Adrenal gland (tissue), 12 donors: ENCODE data around the gene DNASE1L3. TPM values are rescaled to one million over a fixed set of nuclear protein-coding genes. Genes with fewer than 3 reads are reported as not detected.
A peak's percentile ranks its signal among the peaks of the same experiment; 100 is the strongest.

ENCODE experiments used
- DNase-seq, 7 donors: peaks; one replicate each; pipeline ENCODE4 v3.0.0-alpha.2; 2019 to 2020
- H3K27ac ChIP-seq, 5 donors: fragments of 200-600 bp; sonication (generic) in 4 of 5; 1 replicate in 3 of 5; 2 replicates in 2 of 5; pipeline versions ENCODE4 v1.5.1 to v1.8.0; 2016 to 2020; ENCODE audit warnings: mild to moderate bottlenecking in 1 of 5
- H3K27me3 ChIP-seq: fragments of 200-600 bp; 2 replicates; pipeline ENCODE4 v1.8.0; 2021
- H3K36me3 ChIP-seq, 2 donors: fragments of 200-600 bp; replicated peaks in 1 of 2; 1 replicate in 1 of 2; 2 replicates in 1 of 2; pipeline versions ENCODE4 v1.5.1 to v1.8.0; 2018 to 2022
- H3K4me1 ChIP-seq, 2 donors: fragments of 200-600 bp; replicated peaks in 1 of 2; 1 replicate in 1 of 2; 2 replicates in 1 of 2; pipeline versions ENCODE4 v1.5.1 to v1.8.0; 2018 to 2021
- H3K4me3 ChIP-seq, 4 donors: fragments of 200-600 bp; sonication (generic) in 3 of 4; one replicate each; pipeline ENCODE4 v1.5.1; 2016 to 2018
- H3K9me3 ChIP-seq, 3 donors: fragments of 200-600 bp; sonication (generic) in 1 of 3; replicated peaks in 1 of 3; 1 replicate in 2 of 3; 2 replicates in 1 of 3; pipeline versions ENCODE4 v1.5.1 to v1.8.0; 2016 to 2021
- POLR2A ChIP-seq, 2 donors: fragments of 450-650 bp; IDR thresholded peaks; one replicate each; pipeline ENCODE4 v1.6.1; 2017; ENCODE audit warnings: antibody characterized with exemption in 2 of 2, mild to moderate bottlenecking in 2 of 2, moderate library complexity in 1 of 2
- WGBS, 4 donors: extraction: QIAGEN DNeasy Blood & Tissue Kit in 2 of 4; methylation state at CpG; one replicate each; pipeline versions ENCODE4 v1.1.5 to v1.1.7; 2013 to 2017; 5-methylcytosine and 5-hydroxymethylcytosine counted together
- intact Hi-C, 2 donors: fragments of 100-400 bp; cut with DNase I; formaldehyde crosslinking; loops; one replicate each; pipeline versions ENCODE4 v1.14.1 to v1.15.0; 2022 to 2023
- polyA plus RNA-seq, 3 donors: library from polyadenylated mRNA; stranded (reverse); fragments of 200-250 nt in 2 of 3; fragments of 350-450 nt in 1 of 3; fragmentation: Illumina TruSeq in 1 of 3; extraction: RNeasy Lipid Tissue Mini Kit (QIAGEN cat#74804) in 1 of 3; gene quantifications; one replicate each; pipeline ENCODE4 v1.2.3, GENCODE V29; 2013 to 2014
- total RNA-seq, 9 donors: library from RNA; depleted of rRNA in 4 of 9; stranded (reverse); fragments of >200 nt in 4 of 9; fragments of 120-200 nt in 1 of 9; fragmentation: NEBNext Ultra II Directional in 1 of 9; extraction: Animal tissue kit (Norgen Biotek cat#: 25700) in 1 of 9; gene quantifications; one replicate each; pipeline versions ENCODE4 v1.1.0 to v1.2.4, GENCODE V29; 2013 to 2023
- TF ChIP-seq, protein P1 (sequence below), 6 experiments: fragments of 450-650 bp in 4 of 6; fragments of 200-600 bp in 2 of 6; sonication (generic) in 1 of 6; IDR thresholded peaks; 1 replicate in 5 of 6; 2 replicates in 1 of 6; pipeline versions ENCODE4 v1.5.1 to v1.8.0; 2016 to 2021; ENCODE audit warnings: antibody characterized with exemption in 6 of 6, mild to moderate bottlenecking in 2 of 6, moderate library complexity in 1 of 6
- donor health status: healthy with polysubstance abuse.
- donor health status: Bipolar disorder and iron deficiency.
- donor health status: DM: yes; HTN: yes; CAD: no.
- donor health status: DM: no; HTN: no; CAD: no.
- donor health status: DM: no; HTN: no; CAD: no.
- donor health status: DM: yes; HTN: yes; CAD: no.

The DNASE1L3 gene
- total and polyA plus RNA-seq, 12 donors = 23.8 to 83.9 (median 55.3) TPM

DNA sequence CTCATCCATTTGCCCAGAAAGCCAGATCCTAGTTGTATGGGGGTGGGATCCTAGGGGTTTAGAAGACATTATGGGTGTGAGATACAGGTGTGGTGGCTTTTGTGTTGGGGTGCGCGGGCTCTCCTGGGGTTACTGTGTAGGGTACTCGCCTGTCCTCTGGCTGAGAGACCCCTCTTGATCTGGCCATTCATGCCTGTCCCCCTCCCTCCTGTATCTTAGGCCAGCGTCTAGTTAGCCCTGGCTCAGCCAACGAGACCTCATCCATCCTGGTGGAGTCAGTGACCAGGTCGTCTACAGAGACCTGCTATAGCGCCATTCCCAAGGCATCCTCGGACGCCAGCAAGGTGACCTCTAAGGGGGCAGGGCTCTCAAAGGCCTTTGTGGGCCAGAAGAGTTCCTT is 41.4 kb downstream of the DNASE1L3 start:
- no peak overlapping the region for H3K4me3 ChIP-seq
- H3K4me1 ChIP-seq = peaks cover 0 to 8% of the 10 kb centered on the region in 2 donors
- H3K27ac ChIP-seq = no peak overlapping the region
- intact Hi-C loops = no loop called here
- no peaks in the 10 kb centered on the region for H3K27me3 ChIP-seq
- TF ChIP-seq, protein P1, sequence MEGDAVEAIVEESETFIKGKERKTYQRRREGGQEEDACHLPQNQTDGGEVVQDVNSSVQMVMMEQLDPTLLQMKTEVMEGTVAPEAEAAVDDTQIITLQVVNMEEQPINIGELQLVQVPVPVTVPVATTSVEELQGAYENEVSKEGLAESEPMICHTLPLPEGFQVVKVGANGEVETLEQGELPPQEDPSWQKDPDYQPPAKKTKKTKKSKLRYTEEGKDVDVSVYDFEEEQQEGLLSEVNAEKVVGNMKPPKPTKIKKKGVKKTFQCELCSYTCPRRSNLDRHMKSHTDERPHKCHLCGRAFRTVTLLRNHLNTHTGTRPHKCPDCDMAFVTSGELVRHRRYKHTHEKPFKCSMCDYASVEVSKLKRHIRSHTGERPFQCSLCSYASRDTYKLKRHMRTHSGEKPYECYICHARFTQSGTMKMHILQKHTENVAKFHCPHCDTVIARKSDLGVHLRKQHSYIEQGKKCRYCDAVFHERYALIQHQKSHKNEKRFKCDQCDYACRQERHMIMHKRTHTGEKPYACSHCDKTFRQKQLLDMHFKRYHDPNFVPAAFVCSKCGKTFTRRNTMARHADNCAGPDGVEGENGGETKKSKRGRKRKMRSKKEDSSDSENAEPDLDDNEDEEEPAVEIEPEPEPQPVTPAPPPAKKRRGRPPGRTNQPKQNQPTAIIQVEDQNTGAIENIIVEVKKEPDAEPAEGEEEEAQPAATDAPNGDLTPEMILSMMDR (IDR thresholded peaks at IDR 0.05) = no peak
- no peak for TF ChIP-seq POLR2A (IDR thresholded peaks at IDR 0.05)
- H3K9me3 ChIP-seq = no peaks in the 10 kb centered on the region
- H3K36me3 ChIP-seq = peaks cover 0 to 21% of the 10 kb centered on the region in 2 donors
- 92 to 93% (median 93%) methylated on average over 9 of the region's 9 CpGs; no CpG with 5 or more reads in 1 of the 4 donors for WGBS, 4 donors
- DNase-seq = no peak

DNA sequence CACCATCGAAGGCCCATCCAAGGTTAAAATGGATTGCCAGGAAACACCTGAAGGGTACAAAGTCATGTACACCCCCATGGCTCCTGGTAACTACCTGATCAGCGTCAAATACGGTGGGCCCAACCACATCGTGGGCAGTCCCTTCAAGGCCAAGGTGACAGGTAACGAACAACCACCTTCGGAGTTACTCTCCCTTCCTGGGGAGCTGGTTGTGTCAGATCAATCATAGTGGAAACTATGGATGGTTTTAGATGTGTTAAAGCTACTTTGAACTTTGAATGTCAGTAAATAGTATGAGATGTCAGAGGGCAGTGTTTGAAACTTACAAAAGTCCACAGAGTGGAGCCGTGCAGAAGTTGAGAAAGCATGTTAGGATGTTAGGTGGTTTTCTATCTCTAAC is 42.3 kb downstream of the DNASE1L3 start:
- no peak overlapping the region for H3K27ac ChIP-seq
- no peaks in the 10 kb centered on the region for H3K9me3 ChIP-seq
- TF ChIP-seq POLR2A (IDR thresholded peaks at IDR 0.05) = no peak
- TF ChIP-seq, protein P1 (IDR thresholded peaks at IDR 0.05) = no peak
- H3K27me3 ChIP-seq = no peaks in the 10 kb centered on the region
- H3K4me3 ChIP-seq = no peak overlapping the region
- H3K4me1 ChIP-seq = peaks cover 0 to 9% of the 10 kb centered on the region in 2 donors
- 84 to 94% (median 87%) methylated on average over 5 to 7 of the region's 7 CpGs for WGBS, 4 donors
- intact Hi-C loops = no loop called here
- DNase-seq = no peak
- H3K36me3 ChIP-seq = peaks cover 0 to 21% of the 10 kb centered on the region in 2 donors

DNA sequence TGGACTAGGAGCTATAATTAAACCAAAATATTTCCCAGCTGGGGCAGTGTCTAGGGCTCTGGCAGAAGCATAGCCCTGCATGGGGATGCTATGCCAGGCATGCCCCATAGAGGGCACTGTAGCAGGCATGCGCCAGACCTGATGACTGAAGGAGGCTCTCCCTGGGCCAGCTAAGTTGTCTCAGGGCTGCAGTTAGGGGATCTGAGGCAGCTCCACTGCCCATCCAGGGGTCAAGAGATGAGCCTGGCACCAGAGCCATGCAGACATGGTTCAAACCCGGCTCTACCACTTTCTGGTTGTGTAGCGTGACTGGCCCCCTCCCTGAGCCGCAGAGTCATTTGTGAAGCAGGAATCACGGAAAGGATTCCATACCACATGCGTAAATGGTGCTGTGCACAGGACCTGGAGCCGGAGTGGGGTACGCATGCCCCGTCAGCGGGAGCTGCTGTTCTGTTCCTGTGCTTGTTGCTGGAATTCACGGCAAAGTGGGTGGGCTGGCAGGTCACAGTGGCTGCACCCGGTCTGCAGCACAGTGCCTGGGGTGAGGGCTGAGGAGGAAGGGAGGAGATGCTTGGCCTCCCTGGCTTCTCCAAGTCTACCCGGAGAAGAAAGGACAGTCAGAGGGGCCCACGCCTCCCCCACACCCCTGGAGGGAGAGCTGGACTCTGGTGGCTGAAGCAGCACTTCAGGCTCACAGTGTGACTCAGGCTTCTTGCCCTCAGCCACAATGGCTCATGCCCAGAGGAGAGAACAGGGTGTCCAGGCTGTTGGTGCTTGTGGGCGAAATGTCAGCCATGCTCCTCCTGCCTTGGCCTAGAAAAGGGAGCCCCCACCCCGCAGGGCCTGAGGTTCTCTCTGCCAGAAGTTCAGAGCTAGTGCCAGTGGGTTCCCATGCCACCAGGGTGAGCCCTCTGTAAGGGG is 43.1 kb downstream of the DNASE1L3 start:
- Histone ChIP-seq H3K27ac (peak overlapping the region in 1 of 5 donors; percentile 30), H3K4me3 (no peak overlapping the region), H3K27me3 (no peaks in the 10 kb centered on the region), H3K9me3 (no peaks in the 10 kb centered on the region), H3K36me3 (peaks cover 0 to 21% of the 10 kb centered on the region in 2 donors), H3K4me1 (peaks cover 0 to 9% of the 10 kb centered on the region in 2 donors)
- 79 to 92% (median 84%) methylated on average over 5 to 16 of the region's 16 CpGs for WGBS, 4 donors
- DNase-seq = peak; percentile 59 to 84 (median 75)
- no peak for TF ChIP-seq POLR2A (IDR thresholded peaks at IDR 0.05)
- TF ChIP-seq, protein P1 (IDR thresholded peaks at IDR 0.05) = peak; percentile 66 to 87 (median 76)
- intact Hi-C loops = no loop called here

DNA sequence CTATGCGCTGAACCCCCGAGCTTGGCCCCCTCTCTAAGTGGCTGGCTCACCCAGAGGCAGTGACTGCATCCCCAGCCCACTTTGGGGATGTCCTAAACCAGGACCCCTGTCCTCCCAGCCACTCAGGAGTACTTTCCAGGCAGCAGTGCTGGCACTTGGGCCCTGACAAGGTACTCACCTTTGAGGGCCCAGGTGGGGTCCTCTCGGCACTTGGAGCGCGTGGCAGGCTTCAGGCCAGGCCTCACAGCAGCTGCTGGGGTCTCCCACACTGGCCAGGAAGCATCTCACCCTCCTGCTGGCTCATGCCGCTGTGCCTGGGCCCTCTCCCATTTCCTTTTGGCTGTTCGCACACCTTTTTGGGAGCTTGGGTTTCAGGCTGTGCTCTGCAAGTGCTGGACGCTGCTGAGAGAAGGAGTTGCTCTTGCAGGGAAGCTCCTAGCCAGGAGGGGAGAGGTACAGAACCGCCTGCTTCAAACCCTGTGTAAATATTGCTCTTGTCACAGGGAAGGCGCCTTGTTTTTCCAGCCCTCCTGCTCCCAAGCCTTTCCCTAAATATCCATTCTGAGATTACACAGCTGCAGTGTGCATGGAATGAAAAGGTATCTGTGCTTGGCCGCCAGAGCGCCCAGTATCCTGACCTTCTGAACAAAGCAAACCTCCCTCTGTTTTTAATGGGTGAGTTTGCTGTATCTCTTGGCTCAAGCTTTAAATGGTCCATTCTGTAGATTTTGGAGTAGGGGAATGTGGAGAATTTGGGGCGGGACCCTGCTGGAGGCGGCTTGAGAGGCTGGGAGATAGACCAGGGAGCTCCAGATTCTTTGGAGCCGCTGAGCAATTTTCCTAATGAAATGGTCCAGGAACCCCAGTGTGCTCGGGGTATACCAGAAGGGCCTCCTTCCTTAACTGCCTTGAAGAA is 45.6 kb downstream of the DNASE1L3 start:
- TF ChIP-seq, protein P1 (IDR thresholded peaks at IDR 0.05) = no peak
- TF ChIP-seq POLR2A (IDR thresholded peaks at IDR 0.05) = no peak
- Histone ChIP-seq H3K27me3 (no peaks in the 10 kb centered on the region), H3K36me3 (peaks cover 0 to 13% of the 10 kb centered on the region in 2 donors), H3K4me1 (peaks cover 5 to 19% of the 10 kb centered on the region in 2 donors), H3K9me3 (no peaks in the 10 kb centered on the region), H3K27ac (peak overlapping the region in 1 of 5 donors; percentile 71), H3K4me3 (no peak overlapping the region)
- WGBS, 4 donors = 84 to 89% (median 87%) methylated on average over 11 to 16 of the region's 16 CpGs
- DNase-seq = no peak
- intact Hi-C loops = no loop called here
